A549 (cell line): Measurements from ENCODE around the gene PWP1.

ENCODE experiments used
- EHMT2 ChIP-seq: fragments of 200-600 bp; sonication (generic); IDR thresholded peaks from 2 replicates; pipeline ENCODE4 v1.6.1; 2016; ENCODE audit warnings: antibody characterized with exemption, low read depth, mild to moderate bottlenecking, moderate library complexity
- EP300 ChIP-seq, 2 experiments: fragments of >200 bp; sonication (Bioruptor Twin); formaldehyde crosslinking; IDR thresholded peaks; 2 replicates in 1 of 2; 3 replicates in 1 of 2; pipeline ENCODE4 v1.6.1; 2016 to 2017
- MYC ChIP-seq: IDR thresholded peaks from 2 replicates; pipeline ENCODE4 v1.6.1; 2012; ENCODE audit warnings: mild to moderate bottlenecking, inconsistent platforms, low read length, improper control_type of control experiment, borderline replicate concordance
- POLR2A ChIP-seq: IDR thresholded peaks from 2 replicates; pipeline ENCODE4 v1.6.1; 2012; ENCODE audit warnings: mild to moderate bottlenecking, low read length
- POLR2AphosphoS2 ChIP-seq: conservative IDR thresholded peaks from 2 replicates; pipeline ENCODE4 v1.6.1; 2012; ENCODE audit warnings: low read length, improper control_type of control experiment, inconsistent platforms
- TF ChIP-seq, protein P1 (sequence below): fragments of >200 bp; sonication (Bioruptor Twin); formaldehyde crosslinking; IDR thresholded peaks from 3 replicates; pipeline ENCODE4 v1.5.1; 2016
- TF ChIP-seq, protein P2 (sequence below): fragments of 450-650 bp; IDR thresholded peaks from 2 replicates; pipeline ENCODE4 v1.6.1; 2014; ENCODE audit warnings: antibody characterized with exemption

- TF ChIP-seq POLR2AphosphoS2: no peak
- TF ChIP-seq EP300 (IDR thresholded peaks at IDR 0.05): no peak
- TF ChIP-seq MYC: no peak
- TF ChIP-seq, protein P1, sequence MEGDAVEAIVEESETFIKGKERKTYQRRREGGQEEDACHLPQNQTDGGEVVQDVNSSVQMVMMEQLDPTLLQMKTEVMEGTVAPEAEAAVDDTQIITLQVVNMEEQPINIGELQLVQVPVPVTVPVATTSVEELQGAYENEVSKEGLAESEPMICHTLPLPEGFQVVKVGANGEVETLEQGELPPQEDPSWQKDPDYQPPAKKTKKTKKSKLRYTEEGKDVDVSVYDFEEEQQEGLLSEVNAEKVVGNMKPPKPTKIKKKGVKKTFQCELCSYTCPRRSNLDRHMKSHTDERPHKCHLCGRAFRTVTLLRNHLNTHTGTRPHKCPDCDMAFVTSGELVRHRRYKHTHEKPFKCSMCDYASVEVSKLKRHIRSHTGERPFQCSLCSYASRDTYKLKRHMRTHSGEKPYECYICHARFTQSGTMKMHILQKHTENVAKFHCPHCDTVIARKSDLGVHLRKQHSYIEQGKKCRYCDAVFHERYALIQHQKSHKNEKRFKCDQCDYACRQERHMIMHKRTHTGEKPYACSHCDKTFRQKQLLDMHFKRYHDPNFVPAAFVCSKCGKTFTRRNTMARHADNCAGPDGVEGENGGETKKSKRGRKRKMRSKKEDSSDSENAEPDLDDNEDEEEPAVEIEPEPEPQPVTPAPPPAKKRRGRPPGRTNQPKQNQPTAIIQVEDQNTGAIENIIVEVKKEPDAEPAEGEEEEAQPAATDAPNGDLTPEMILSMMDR: no peak
- no peak for TF ChIP-seq POLR2A
- TF ChIP-seq EHMT2: no peak
- TF ChIP-seq, protein P2, sequence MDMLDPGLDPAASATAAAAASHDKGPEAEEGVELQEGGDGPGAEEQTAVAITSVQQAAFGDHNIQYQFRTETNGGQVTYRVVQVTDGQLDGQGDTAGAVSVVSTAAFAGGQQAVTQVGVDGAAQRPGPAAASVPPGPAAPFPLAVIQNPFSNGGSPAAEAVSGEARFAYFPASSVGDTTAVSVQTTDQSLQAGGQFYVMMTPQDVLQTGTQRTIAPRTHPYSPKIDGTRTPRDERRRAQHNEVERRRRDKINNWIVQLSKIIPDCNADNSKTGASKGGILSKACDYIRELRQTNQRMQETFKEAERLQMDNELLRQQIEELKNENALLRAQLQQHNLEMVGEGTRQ: no peak
Observed at GRCh38 chr12:107655281-107656065, 30.1 kb upstream of the PWP1 start.
